Thyroid gland (tissue), 4 donors: ENCODE results near the gene GRM8. TPM values are rescaled to one million over a fixed set of nuclear protein-coding genes. Genes with fewer than 3 reads are reported as not detected.

ENCODE experiments used
- DNase-seq, 2 donors: peaks; one replicate each; pipeline ENCODE4 v3.0.0-alpha.2; 2019
- H3K27ac ChIP-seq, 3 donors: fragments of 200-600 bp; sonication (generic); 1 replicate in 2 of 3; 2 replicates in 1 of 3; pipeline ENCODE4 v1.5.1; 2016 to 2019; ENCODE audit warnings: mild to moderate bottlenecking in 1 of 3, moderate library complexity in 1 of 3
- H3K27me3 ChIP-seq: fragments of 200-600 bp; sonication (generic); one replicate; pipeline ENCODE4 v1.5.1; 2019
- H3K36me3 ChIP-seq, 2 donors: fragments of 200-600 bp; sonication (generic); one replicate each; pipeline ENCODE4 v1.5.1; 2016 to 2019
- H3K4me1 ChIP-seq, 2 donors: fragments of 200-600 bp; sonication (generic); one replicate each; pipeline ENCODE4 v1.5.1; 2017 to 2019
- H3K4me3 ChIP-seq, 3 donors: fragments of 200-600 bp; sonication (generic); replicated peaks in 1 of 3; 1 replicate in 2 of 3; 2 replicates in 1 of 3; pipeline ENCODE4 v1.5.1; 2016; ENCODE audit warnings: mild to moderate bottlenecking in 1 of 3
- H3K9me3 ChIP-seq: fragments of 200-600 bp; sonication (generic); one replicate; pipeline ENCODE4 v1.5.1; 2017
- CTCF ChIP-seq, 6 experiments: fragments of 200-600 bp in 3 of 6; fragments of 450-650 bp in 3 of 6; sonication (generic) in 3 of 6; IDR thresholded peaks; one replicate each; pipeline ENCODE4 v1.5.1; 2016 to 2019; ENCODE audit warnings: antibody characterized with exemption in 6 of 6, mild to moderate bottlenecking in 2 of 6, inconsistent platforms in 1 of 6, moderate library complexity in 1 of 6
- POLR2A ChIP-seq, 2 donors: fragments of 450-650 bp; IDR thresholded peaks; one replicate each; pipeline ENCODE4 v1.6.1; 2017; ENCODE audit warnings: antibody characterized with exemption in 2 of 2, mild to moderate bottlenecking in 2 of 2, moderate library complexity in 1 of 2
- WGBS, 2 donors: methylation state at CpG; one replicate each; pipeline ENCODE4 v1.1.5; 2017; 5-methylcytosine and 5-hydroxymethylcytosine counted together
- intact Hi-C: fragments of 100-400 bp; cut with DNase I; formaldehyde crosslinking; loops from one replicate; pipeline ENCODE4 v1.15.1; 2023
- total RNA-seq, 4 donors: library from RNA; depleted of rRNA; stranded (reverse); fragments of >200 nt; gene quantifications; one replicate each; pipeline ENCODE4 v1.2.3, GENCODE V29; 2016

Gene GRM8
- 1 to 10 TPM in 3 of 4 donors, under 1 TPM in 1; 0.54 to 9.5 (median 4.8) TPM for total RNA-seq

DNA sequence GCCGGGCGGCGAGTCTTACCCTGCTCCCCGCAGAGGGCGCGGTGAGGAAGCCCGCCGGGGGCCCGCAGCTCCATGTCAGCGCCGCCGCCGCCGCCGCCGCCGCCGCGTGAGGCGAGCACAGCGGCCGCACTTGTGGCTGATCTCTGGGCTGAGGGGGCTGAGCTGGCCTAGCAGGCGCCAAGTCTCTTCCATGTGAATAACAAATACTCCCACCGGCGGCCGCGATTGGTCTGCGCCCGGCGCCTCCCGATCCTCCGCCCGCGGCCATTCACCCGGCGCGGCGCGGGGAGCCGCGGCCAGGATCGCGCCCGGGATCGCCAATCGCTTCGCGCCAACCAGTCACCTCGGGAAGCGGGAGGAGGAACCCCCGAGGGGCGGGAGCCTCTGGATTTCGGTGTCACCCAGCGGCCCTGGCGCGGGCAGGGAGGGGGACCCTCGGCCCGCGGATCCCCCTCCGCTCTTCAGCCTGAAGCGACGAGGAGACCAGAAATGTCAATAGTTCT lies at the start of gene GRM8:
Gene GRM8 (minus strand): TSS at position 164 of the 503 bp plus-strand sequence.
- Histone ChIP-seq H3K9me3 (no peaks in the 10 kb centered on the region), H3K36me3 (no peaks in the 10 kb centered on the region), H3K4me3 (peak within 1 kb of the TSS; percentile 33 to 69 (median 55)), H3K27ac (peak within 1 kb of the TSS in 1 of 3 donors; percentile 46), H3K4me1 (peaks cover 6 to 21% of the 10 kb centered on the region in 2 donors), H3K27me3 (no peaks in the 10 kb centered on the region)
- TF ChIP-seq CTCF (IDR thresholded peaks at IDR 0.05) (peak in 1 of 6 experiments; percentile 6), POLR2A (IDR thresholded peaks at IDR 0.05) (peak in 1 of 2 donors; percentile 52)
- WGBS, 2 donors, result 0% methylated on average over 17 to 31 of the region's 62 CpGs
- intact Hi-C loops, result loop anchor here (10.0 kb wide), 1 partner anchor 448 kb away; no protein-coding TSS in a partner anchor
- DNase-seq, result peak; percentile 72 to 73

GRCh38 chr7:127290801-127291361 lies 38.1 kb upstream of the GRM8 start:
- DNase-seq, result no peak
- H3K27me3 ChIP-seq, result no peaks in the 10 kb centered on the region
- no peak overlapping the region for H3K4me3 ChIP-seq
- intact Hi-C loops, result no loop called here
- no peaks in the 10 kb centered on the region for H3K36me3 ChIP-seq
- H3K4me1 ChIP-seq, result no peaks in the 10 kb centered on the region
- no peaks in the 10 kb centered on the region for H3K9me3 ChIP-seq
- 94% methylated on average over 1 of the region's 1 CpG for WGBS, 2 donors
- TF ChIP-seq POLR2A (IDR thresholded peaks at IDR 0.05), result no peak
- no peak for TF ChIP-seq CTCF (IDR thresholded peaks at IDR 0.05)
- no peak overlapping the region for H3K27ac ChIP-seq

DNA sequence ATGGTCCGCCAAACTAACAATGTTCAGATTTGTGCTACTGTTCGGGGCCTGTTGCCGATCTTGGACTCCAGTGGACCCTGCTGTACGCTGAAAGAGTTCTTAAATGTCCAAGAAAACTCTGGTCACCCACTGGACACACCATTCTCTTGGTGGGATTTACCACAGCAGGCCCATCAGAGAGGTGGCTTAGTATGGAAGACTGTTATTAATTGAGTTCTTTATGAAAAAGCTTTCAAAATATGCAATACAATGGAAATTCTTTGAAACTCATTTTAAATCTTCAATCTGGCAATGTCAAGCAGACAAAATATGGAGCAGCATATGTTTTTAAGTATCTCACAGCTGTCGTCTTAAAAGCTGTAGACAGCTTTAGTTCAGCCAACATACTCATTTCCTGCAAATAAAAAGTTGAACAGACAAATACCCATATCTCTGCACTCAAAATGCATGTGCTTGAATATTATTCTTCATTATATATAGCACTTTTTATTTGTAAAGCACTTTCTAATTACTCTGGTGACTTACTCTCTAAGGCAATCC lies 37.4 kb upstream of the GRM8 start:
- Histone ChIP-seq H3K4me1 (no peaks in the 10 kb centered on the region), H3K27ac (no peak overlapping the region), H3K27me3 (no peaks in the 10 kb centered on the region), H3K36me3 (no peaks in the 10 kb centered on the region), H3K9me3 (no peaks in the 10 kb centered on the region), H3K4me3 (no peak overlapping the region)
- WGBS, 2 donors, result 84% methylated on average over 5 of the region's 5 CpGs
- intact Hi-C loops, result no loop called here
- DNase-seq, result no peak
- TF ChIP-seq CTCF (IDR thresholded peaks at IDR 0.05) (no peak), POLR2A (IDR thresholded peaks at IDR 0.05) (no peak)

GRCh38 chr7:127287133-127287532 lies 34.4 kb upstream of the GRM8 start:
- no peak overlapping the region for H3K27ac ChIP-seq
- H3K4me3 ChIP-seq, result no peak overlapping the region
- TF ChIP-seq CTCF (IDR thresholded peaks at IDR 0.05), result no peak
- TF ChIP-seq POLR2A (IDR thresholded peaks at IDR 0.05), result no peak
- intact Hi-C loops, result no loop called here
- DNase-seq, result no peak
- H3K27me3 ChIP-seq, result no peaks in the 10 kb centered on the region
- H3K4me1 ChIP-seq, result no peaks in the 10 kb centered on the region
- 83 to 85% methylated on average over 6 of the region's 6 CpGs for WGBS, 2 donors
- no peaks in the 10 kb centered on the region for H3K9me3 ChIP-seq
- no peaks in the 10 kb centered on the region for H3K36me3 ChIP-seq

- intact Hi-C loops, result no loop called here
- Histone ChIP-seq H3K27ac (no peak overlapping the region), H3K36me3 (no peaks in the 10 kb centered on the region), H3K4me1 (no peaks in the 10 kb centered on the region), H3K27me3 (no peaks in the 10 kb centered on the region), H3K9me3 (no peaks in the 10 kb centered on the region), H3K4me3 (no peak overlapping the region)
- TF ChIP-seq POLR2A (IDR thresholded peaks at IDR 0.05) (no peak), CTCF (IDR thresholded peaks at IDR 0.05) (no peak)
- WGBS, 2 donors, result 94% methylated on average over 1 of the region's 1 CpG
- DNase-seq, result no peak
Measured at GRCh38 chr7:127270093-127270492, 17.4 kb upstream of the GRM8 start.
